DND-41 (cell line): ENCODE data around the gene SPATA3.

Source experiments
- EZH2 ChIP-seq: IDR thresholded peaks from 3 replicates; pipeline ENCODE4 v1.6.1; 2012; ENCODE audit warnings: borderline replicate concordance, low read depth, mild to moderate bottlenecking, moderate library complexity, low read length, inconsistent platforms; ENCODE audit not compliant: severe bottlenecking
- TF ChIP-seq, protein P1 (sequence below): IDR thresholded peaks from 2 replicates; pipeline ENCODE4 v1.5.1; 2012; ENCODE audit warnings: borderline replicate concordance, low read length, moderate library complexity, mild to moderate bottlenecking; ENCODE audit not compliant: poor library complexity, severe bottlenecking; ENCODE audit errors: extremely low read depth

DNA sequence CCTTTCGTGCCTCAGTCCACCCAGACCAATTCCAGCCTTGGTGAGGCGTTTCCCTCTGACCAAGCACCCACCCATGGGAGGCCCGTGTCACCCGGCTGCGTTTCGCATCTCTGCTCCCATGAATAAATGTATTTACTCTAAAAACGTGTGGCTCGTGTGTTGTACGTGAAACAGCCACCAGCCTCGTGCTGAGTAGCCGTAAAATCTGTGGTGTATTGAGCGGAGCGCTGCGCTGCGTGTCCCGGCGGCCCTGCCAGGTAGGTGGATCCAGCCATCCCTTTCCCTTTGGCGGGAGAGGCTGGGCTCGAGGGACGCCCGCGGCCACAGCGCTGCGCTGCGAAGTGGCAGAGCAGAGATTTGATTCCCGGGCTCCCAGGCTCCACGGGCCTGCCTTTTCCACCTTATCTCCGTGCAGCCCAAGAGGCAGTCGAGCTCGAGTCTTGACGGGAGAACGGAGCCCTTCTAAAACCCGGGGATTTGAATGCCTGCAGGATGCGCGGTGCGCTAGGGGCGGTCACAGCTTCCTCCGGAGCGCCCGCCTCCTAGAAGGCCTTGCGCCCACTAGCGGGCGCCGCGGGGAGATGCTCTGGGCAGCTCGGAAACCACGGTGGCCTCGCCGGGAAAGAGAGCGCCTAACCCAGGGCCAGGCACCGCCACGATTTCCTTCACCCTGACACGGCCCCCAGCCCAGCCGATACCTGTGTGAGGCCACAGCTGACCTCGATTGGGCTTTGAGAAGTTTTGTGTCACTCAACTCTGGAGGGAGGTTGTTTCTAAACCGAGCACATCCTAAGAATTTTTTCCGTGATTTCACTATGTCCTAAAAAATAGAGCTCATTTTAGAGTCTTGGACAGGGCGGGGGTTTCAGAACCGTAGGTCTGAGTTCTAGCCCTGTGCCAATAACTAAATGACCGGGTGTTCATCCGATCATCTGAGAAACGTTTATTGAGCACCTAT is 56.9 kb downstream of the SPATA3 start:
- no peak for TF ChIP-seq EZH2
- TF ChIP-seq, protein P1, sequence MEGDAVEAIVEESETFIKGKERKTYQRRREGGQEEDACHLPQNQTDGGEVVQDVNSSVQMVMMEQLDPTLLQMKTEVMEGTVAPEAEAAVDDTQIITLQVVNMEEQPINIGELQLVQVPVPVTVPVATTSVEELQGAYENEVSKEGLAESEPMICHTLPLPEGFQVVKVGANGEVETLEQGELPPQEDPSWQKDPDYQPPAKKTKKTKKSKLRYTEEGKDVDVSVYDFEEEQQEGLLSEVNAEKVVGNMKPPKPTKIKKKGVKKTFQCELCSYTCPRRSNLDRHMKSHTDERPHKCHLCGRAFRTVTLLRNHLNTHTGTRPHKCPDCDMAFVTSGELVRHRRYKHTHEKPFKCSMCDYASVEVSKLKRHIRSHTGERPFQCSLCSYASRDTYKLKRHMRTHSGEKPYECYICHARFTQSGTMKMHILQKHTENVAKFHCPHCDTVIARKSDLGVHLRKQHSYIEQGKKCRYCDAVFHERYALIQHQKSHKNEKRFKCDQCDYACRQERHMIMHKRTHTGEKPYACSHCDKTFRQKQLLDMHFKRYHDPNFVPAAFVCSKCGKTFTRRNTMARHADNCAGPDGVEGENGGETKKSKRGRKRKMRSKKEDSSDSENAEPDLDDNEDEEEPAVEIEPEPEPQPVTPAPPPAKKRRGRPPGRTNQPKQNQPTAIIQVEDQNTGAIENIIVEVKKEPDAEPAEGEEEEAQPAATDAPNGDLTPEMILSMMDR: peak; percentile 94
